ENCODE data around the gene ZNF710. TPM values are rescaled to one million over a fixed set of nuclear protein-coding genes. Genes with fewer than 3 reads are reported as not detected.

The ZNF710 gene
- total RNA-seq, 1 experiment from 2014 or later = 27.3 TPM

DNA sequence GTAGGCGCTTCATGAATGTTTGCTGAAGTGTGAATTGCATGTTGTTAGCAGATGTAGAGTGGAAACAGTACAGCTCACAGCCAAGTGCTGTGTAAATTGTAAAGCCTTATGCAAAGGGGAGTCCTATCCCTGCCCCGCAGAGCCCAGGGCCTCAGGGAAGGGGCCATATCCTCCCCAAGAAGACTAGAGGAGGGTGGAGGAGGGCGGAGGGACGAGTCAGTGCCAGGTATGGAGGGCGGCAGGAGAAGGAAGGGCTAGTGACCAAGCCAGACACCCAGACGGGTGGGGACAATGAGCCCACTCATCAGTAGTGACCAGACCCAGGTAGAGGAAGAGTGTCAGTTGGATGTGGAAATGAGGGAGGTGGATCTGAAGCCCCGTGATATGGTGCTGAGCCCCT lies 45.2 kb downstream of the ZNF710 start:
- no peaks in the 10 kb centered on the region for H3K4me1 ChIP-seq (ENCODE audit: insufficient read depth, low read length, poor library complexity, severe bottlenecking)
- H3K27me3 ChIP-seq (replicated peaks; ENCODE audit: insufficient read depth, low read depth, low read length, poor library complexity) = no peaks in the 10 kb centered on the region
- CTCF ChIA-PET = no interaction called here
- H3K4me3 ChIP-seq (ENCODE audit: low read depth, low read length, poor library complexity, severe bottlenecking) = no peak overlapping the region
- POLR2A ChIA-PET (ENCODE audit: low non-redundant PET) = interaction anchor here (0.6 kb wide), 1 partner anchor 65 kb away, joined by 3 read pairs; no protein-coding TSS in a partner anchor
- no peak overlapping the region for H3K27ac ChIP-seq (ENCODE audit: low read depth, low read length, poor library complexity, severe bottlenecking)
- no peaks in the 10 kb centered on the region for H3K36me3 ChIP-seq (ENCODE audit: insufficient read depth, low read length, poor library complexity, severe bottlenecking)
- H3K9me3 ChIP-seq (ENCODE audit: low read depth, low read length, poor library complexity, severe bottlenecking) = no peaks in the 10 kb centered on the region
- TF ChIP-seq, protein P1, sequence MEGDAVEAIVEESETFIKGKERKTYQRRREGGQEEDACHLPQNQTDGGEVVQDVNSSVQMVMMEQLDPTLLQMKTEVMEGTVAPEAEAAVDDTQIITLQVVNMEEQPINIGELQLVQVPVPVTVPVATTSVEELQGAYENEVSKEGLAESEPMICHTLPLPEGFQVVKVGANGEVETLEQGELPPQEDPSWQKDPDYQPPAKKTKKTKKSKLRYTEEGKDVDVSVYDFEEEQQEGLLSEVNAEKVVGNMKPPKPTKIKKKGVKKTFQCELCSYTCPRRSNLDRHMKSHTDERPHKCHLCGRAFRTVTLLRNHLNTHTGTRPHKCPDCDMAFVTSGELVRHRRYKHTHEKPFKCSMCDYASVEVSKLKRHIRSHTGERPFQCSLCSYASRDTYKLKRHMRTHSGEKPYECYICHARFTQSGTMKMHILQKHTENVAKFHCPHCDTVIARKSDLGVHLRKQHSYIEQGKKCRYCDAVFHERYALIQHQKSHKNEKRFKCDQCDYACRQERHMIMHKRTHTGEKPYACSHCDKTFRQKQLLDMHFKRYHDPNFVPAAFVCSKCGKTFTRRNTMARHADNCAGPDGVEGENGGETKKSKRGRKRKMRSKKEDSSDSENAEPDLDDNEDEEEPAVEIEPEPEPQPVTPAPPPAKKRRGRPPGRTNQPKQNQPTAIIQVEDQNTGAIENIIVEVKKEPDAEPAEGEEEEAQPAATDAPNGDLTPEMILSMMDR (conservative IDR thresholded peaks at IDR 0.05; ENCODE audit: low read depth, low read length) = no peak
- TF ChIP-seq EZH2 (IDR thresholded peaks at IDR 0.05; ENCODE audit: borderline replicate concordance, low read depth, low read length, poor library complexity, severe bottlenecking) = no peak
- no peak for DNase-seq (ENCODE audit: low spot score)
- BruUV-seq (replicated peaks) = no TSS peak
- intact Hi-C loops (cut with micrococcal nuclease; ENCODE audit: unreplicated experiment) = no loop called here

GRCh38 chr15:90046911-90047392 lies 45.8 kb downstream of the ZNF710 start:
- no peak for TF ChIP-seq EZH2 (IDR thresholded peaks at IDR 0.05; ENCODE audit: borderline replicate concordance, low read depth, low read length, poor library complexity, severe bottlenecking)
- TF ChIP-seq, protein P1 (conservative IDR thresholded peaks at IDR 0.05; ENCODE audit: low read depth, low read length) = no peak
- no peaks in the 10 kb centered on the region for H3K9me3 ChIP-seq (ENCODE audit: low read depth, low read length, poor library complexity, severe bottlenecking)
- no peaks in the 10 kb centered on the region for H3K4me1 ChIP-seq (ENCODE audit: insufficient read depth, low read length, poor library complexity, severe bottlenecking)
- ChIA-PET POLR2A (ENCODE audit: low non-redundant PET) (no interaction called here), CTCF (no interaction called here)
- H3K27me3 ChIP-seq (replicated peaks; ENCODE audit: insufficient read depth, low read depth, low read length, poor library complexity) = no peaks in the 10 kb centered on the region
- H3K27ac ChIP-seq (ENCODE audit: low read depth, low read length, poor library complexity, severe bottlenecking) = no peak overlapping the region
- intact Hi-C loops (cut with micrococcal nuclease; ENCODE audit: unreplicated experiment) = no loop called here
- no peaks in the 10 kb centered on the region for H3K36me3 ChIP-seq (ENCODE audit: insufficient read depth, low read length, poor library complexity, severe bottlenecking)
- H3K4me3 ChIP-seq (ENCODE audit: low read depth, low read length, poor library complexity, severe bottlenecking) = no peak overlapping the region
- BruUV-seq (replicated peaks) = no TSS peak
- DNase-seq (ENCODE audit: low spot score) = no peak

DNA sequence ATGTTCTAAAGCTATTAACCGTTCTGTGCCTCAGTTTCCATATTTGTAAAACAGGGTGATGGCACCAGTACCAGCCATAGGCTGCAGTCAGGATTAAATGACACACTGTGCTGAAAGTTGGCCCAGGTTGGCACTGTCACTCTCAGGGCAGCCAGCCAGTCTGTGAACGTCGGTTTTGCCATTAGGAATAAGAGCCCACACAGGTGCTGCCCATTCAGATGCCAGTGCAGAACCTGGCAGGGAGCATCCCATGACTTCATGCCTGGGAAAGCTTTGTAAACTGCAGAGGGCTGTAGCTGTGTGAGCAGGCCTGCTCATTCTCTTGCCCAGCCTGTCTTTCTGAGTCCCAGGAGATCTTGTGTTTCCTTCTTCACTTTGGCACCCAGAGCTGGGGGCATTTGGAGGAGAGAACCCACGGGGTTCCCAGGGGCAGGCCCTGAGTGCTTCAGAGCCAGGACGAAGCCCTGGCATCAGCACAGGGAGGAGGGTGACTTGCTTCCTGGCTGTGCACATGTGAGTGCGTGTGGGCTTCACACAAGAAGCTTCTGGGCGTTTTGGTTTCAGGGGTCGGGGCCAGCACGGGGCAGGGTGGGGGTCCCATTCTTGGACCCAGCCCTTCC lies 46.9 kb downstream of the ZNF710 start:
- H3K9me3 ChIP-seq (ENCODE audit: low read depth, low read length, poor library complexity, severe bottlenecking) = no peaks in the 10 kb centered on the region
- POLR2A ChIA-PET (ENCODE audit: low non-redundant PET) = interaction anchor here (0.7 kb wide), 1 partner anchor 1241 kb away, joined by 3 read pairs; no protein-coding TSS in a partner anchor
- no peaks in the 10 kb centered on the region for H3K36me3 ChIP-seq (ENCODE audit: insufficient read depth, low read length, poor library complexity, severe bottlenecking)
- H3K27me3 ChIP-seq (replicated peaks; ENCODE audit: insufficient read depth, low read depth, low read length, poor library complexity) = no peaks in the 10 kb centered on the region
- BruUV-seq (replicated peaks) = no TSS peak
- TF ChIP-seq, protein P1 (conservative IDR thresholded peaks at IDR 0.05; ENCODE audit: low read depth, low read length) = no peak
- no peak for TF ChIP-seq EZH2 (IDR thresholded peaks at IDR 0.05; ENCODE audit: borderline replicate concordance, low read depth, low read length, poor library complexity, severe bottlenecking)
- H3K27ac ChIP-seq (ENCODE audit: low read depth, low read length, poor library complexity, severe bottlenecking) = no peak overlapping the region
- no peak for DNase-seq (ENCODE audit: low spot score)
- no peak overlapping the region for H3K4me3 ChIP-seq (ENCODE audit: low read depth, low read length, poor library complexity, severe bottlenecking)
- H3K4me1 ChIP-seq (ENCODE audit: insufficient read depth, low read length, poor library complexity, severe bottlenecking) = no peaks in the 10 kb centered on the region
- CTCF ChIA-PET = no interaction called here
- intact Hi-C loops (cut with micrococcal nuclease; ENCODE audit: unreplicated experiment) = no loop called here

Measured in A673 (cell line).